H1 (cell line): ENCODE measurements around the gene C10orf120. TPM values are rescaled to one million over a fixed set of nuclear protein-coding genes. Genes with fewer than 3 reads are reported as not detected.

ENCODE experiments used
- JUN ChIP-seq: IDR thresholded peaks from 2 replicates; pipeline ENCODE4 v1.6.1; 2011; ENCODE audit warnings: low read depth, mild to moderate bottlenecking, improper control_type of control experiment, low read length
- polyA plus RNA-seq, 7 experiments: library from polyadenylated mRNA; depleted of rRNA in 3 of 7; stranded (reverse) in 5 of 7; unstranded in 2 of 7; fragments of >200 nt in 5 of 7; fragments of 200-250 nt in 2 of 7; gene quantifications; 1 replicate in 5 of 7; 2 replicates in 1 of 7; 4 replicates in 1 of 7; pipeline versions ENCODE4 v1.2.1 to v1.2.3, GENCODE V29; 2011 to 2013; ENCODE audit warnings: missing spikeins in 2 of 7, mixed read lengths in 2 of 7
- total RNA-seq: library from RNA; stranded (reverse); fragmentation: NEBNext Ultra II Directional; extraction: Animal tissue kit (Norgen Biotek cat#: 25700); gene quantifications from 2 replicates; pipeline ENCODE4 v1.2.1, GENCODE V29; 2021

Gene C10orf120
- total and polyA plus RNA-seq, 2 of the 8 experiments (the other 6 are each of a cell fraction or from before 2014, with no cell fraction given) = not detected

DNA sequence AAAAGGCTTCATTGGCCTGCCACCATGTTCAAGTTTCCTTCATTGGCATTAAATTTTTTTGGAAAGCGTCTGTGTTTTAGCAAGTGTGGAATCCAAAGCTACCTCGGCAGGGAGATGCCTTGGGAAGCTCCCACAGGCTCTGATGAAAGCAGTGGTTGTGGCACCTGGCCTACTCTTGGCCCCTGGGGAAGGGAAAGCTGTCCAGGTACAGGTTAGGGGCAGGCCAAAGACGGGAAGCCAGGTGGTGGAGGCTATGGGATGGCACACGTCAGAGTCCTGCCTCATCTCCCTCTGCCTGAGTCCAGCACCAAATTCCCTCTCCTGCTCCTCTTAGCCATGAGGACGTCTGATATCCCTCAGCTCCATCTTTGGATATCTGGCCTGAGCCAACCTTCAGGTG is 49.7 kb downstream of the C10orf120 start (continued):
- no peak for TF ChIP-seq JUN
